ENCODE results near the gene NCAN. TPM values are rescaled to one million over a fixed set of nuclear protein-coding genes. Genes with fewer than 3 reads are reported as not detected.
A peak's percentile ranks its signal among the peaks of the same experiment; 100 is the strongest.

NCAN gene
- total RNA-seq, 2 donors from 2014 or later, result not detected

DNA sequence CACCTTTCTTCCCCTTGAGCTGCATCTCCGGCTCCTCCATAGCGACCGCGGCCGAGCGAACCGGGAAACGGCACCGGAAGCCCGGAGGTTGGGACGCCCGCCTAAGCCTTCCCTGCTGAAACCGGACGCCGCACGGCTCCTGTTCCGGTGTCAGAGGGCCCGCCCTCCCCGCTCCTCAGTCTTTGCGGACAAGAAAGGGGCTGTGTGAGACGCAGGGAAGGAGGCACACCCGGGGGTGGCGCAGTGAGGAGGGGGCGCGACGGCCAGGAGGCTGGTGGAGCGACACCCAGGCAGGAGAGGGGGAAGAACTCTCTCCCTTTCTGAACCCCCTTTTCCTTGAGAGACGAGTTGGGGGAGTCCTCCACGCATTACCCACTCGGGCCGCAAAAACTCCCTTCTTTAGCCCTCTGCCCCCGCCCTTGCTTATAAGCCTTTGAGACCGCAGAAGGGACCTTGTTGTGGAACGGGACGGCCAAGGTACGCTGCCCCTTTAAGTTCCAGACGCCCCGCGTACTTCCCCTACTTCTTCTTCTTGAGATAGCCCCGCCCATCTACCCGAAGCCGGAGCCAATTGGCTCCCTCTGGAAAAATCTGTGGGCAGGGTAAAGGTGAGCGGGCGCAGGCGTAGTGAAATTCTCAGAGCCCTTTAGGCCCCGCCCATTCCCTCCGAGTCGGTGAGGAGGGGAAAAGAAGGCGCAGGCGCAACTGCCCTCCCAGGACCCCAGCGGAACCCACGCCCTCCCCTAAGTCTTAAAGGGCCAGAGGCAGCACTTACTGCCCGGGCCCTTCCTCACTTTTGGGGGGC, 19.5 kb upstream of the NCAN start, which contains the start of the genes BORCS8 and RFXANK:
Gene BORCS8, minus strand, starts transcription at position 75 of the 805 bp plus-strand sequence. Its CDS starts 35 bp downstream, at position 40.
Gene RFXANK, plus strand, starts transcription at position 181 of the 805 bp plus-strand sequence. CDS start 1,689 bp downstream, outside the sequence.
- intact Hi-C loops (cut with DNase I), result no loop called here
- peak; percentile 99 for DNase-seq (ENCODE audit: low spot score)

DNA sequence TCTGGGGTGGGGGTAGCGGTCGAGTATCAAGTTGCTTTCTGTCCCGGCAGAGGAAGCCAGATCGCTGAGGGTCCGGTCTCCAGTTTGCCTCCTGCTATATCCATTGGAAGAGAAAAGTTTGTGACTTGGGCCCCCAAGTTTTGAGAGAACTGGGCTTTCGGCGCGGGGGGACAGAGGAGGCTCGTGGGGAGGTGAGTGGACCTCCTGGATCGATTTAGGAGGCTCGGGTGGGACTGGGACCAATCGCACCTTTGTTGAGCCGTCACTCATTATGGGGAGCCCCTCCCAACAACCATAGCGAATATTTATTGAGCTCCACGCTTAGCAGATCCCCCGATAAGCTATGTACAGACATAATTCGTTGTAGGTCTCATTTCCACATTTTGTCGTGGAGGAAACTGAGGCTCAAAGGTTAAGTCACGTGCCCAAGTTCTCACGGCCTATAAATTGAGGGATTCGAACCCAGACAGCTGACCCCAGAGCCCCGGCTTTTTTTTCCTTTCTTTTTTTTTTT, 18.8 kb upstream of the NCAN start:
- intact Hi-C loops (cut with DNase I), result no loop called here
- DNase-seq (ENCODE audit: low spot score), result no peak

DNA sequence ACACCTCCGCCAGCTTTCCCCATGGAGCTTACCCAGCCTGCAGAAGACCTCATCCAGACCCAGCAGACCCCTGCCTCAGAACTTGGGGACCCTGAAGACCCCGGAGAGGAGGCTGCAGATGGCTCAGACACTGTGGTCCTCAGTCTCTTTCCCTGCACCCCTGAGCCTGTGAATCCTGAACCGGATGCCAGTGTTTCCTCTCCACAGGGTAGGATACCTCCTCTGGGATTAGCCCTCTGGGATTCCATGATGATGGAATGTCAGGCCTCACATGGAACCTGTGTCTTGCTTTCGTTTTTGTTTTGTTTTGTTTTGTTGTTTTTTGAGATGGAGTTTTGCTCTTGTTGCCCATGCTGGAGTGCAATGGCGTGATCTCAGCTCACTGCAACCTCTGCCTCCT, 17.8 kb upstream of the NCAN start:
- intact Hi-C loops (cut with DNase I), result no loop called here
- no peak for DNase-seq (ENCODE audit: low spot score)

DNA sequence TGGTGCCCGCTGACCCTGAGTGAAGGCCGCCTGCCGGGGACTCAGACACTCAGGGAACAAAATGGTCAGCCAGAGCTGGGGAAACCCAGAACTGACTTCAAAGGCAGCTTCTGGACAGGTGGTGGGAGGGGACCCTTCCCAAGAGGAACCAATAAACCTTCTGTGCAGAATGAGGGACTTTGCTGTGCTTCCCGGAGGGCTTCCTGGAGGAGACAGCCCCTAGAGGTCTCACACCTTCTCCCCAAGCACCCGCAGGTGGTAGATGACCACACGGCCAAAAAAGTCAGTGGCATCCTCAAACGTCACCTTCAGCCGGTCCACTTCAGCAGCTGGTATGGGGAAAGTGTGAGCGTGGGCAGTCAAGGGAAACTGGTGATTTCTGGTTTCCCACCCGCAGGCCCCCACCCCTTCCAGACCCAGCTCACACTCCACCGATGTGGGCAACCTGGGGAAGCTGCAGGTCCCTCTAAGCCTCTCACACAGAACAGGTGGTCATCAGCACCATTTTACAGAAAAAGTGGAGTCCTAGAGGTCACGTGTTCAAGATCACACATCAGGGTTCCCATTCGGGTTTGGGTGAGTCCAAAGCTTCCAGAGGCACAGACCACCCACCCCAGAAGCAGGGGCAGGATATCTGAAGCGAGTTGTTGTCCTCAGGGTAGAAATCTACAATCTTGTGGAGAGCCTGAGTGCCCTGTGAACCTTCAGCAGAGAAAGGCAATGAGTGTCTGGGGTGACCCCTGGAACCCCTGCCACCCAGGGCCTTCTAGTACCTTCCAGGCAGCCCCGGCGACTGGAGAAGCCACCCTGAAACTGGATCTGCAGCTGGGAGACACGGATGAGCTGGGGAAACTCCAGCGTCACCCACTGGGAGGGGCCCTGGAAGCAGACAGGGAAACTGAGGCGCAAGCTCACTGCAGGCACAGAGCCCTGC, 9.8 kb upstream of the NCAN start:
- intact Hi-C loops (cut with DNase I), result no loop called here
- no peak for DNase-seq (ENCODE audit: low spot score)

DNA sequence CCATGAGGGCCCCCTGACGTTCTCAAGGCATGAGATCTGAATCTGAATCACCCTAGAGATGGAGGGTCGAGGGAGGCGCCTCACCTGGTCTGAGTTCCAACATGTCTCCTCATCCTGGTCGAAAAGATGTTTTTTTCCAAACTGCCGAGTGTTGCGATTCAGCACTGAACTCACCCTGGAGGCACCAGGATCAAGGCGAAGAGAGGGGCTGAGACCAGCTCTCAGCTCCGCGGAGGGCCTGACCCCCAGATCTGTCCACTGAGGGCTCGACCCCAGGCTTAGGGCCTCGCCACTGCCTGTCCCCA, 9.1 kb upstream of the NCAN start:
- intact Hi-C loops (cut with DNase I), result no loop called here
- DNase-seq (ENCODE audit: low spot score), result no peak

DNA sequence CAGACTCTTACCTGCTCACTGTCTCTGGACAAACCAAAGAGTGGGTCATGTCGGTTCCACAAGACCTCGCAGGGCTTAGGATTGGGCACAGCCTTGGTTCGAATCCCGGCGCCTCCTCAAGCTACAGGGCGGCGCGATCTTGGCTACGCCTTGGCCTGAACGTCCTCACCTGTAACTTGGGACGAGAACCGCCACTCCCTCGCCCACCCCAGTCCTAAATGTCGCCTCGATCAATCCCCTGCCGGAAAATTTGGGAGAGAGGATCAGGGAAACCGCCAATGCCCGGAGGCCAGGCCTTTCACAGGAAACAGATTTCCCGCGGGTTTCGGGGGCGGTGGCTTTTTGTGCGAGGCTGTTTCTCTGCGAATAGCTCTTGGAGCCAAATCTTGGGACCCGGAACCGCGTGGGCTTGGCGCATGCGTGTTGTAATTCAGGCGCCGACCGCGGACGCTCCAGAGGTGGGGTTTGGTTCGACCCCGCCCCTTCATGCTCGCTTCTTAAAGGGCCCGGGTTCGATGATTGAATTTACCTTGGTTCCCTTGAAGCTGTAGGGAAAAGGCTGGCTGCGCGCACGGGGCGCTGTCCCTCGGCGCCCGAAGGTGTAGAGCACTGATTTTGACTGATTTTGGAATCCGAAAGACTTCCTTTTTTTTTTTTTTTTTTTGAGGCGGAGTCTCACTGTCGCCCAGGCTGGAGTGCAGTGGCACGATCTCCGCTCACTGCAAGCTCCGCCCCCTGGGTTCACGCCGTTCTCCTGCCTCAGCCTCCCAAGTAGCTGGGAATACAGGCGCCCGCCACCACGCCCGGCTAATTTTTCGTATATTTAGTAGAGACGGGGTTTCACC, 8.5 kb upstream of the NCAN start, which contains the start of gene NR2C2AP:
Gene NR2C2AP, minus strand, starts transcription at position 403 of the 845 bp plus-strand sequence. Its CDS starts 354 bp downstream, at position 49.
- intact Hi-C loops (cut with DNase I), result no loop called here
- peak; percentile 98 for DNase-seq (ENCODE audit: low spot score)

DNA sequence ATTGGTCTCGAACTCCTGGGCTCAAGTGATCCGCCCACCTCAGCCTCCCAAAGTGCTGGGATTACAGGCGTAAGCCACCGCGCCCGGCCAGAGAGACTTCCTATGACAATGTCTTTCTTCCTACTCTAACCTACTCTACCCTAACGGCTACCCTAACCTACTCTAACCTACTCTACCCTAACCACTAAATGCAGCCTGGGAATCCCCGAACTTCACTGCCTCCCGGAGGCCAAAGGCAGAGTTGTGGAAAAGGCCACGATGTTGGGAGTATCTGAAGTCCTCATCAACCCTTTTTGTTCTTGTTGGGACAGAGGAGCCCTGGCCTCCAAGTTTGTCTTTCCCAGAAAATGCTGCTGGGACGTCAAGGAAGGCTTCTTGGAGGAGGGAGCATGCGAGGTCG, 7.6 kb upstream of the NCAN start:
- intact Hi-C loops (cut with DNase I), result no loop called here
- no peak for DNase-seq (ENCODE audit: low spot score)

DNA sequence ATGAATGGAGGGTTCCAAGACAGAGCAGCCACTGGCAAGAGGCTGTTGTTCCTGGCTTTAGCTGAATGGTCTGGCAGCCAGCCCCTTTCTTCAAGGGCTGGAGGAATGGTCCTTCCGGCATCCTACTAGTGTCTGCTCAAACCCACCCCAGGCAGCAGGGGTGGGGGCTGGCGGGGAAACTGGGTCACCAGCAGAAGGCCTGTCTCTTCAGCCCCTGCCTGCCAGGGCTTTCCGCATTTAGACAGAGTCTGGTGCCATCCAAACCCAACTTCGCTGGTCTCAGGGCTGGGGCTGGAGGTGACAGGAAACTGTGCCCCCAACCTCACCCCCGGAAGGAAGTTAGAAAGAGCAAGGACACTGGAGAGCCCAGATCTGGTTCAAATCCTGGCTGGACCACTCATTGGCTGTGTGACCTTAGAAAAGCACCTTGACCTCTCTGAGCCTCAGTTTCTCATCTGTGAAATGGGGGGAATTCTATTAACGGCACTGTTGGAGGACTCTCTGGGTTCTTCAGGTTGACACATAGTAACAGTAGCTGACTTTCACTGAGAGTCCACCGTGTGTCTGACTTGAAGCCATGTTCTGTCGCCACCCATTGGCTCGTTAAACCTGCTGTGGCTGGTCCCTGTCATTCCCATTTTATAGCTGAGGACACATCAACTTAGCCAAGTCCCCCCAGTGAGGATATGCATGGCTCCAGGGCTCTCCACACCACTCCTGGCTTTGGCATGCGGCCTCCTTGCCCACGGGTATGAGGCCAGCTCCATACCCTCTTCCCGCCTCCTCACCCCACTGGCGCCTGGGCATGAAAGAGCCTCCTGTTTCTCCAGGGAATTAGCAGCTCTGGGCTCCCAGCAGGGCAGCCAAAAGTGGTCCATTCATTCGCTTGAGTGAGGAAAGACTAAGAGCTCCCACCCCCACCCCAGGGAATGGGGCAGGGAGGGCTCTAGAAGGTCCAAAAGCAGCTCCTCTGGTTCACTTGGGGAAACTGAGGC, 6.0 kb upstream of the NCAN start:
- intact Hi-C loops (cut with DNase I), result no loop called here
- no peak for DNase-seq (ENCODE audit: low spot score)

DNA sequence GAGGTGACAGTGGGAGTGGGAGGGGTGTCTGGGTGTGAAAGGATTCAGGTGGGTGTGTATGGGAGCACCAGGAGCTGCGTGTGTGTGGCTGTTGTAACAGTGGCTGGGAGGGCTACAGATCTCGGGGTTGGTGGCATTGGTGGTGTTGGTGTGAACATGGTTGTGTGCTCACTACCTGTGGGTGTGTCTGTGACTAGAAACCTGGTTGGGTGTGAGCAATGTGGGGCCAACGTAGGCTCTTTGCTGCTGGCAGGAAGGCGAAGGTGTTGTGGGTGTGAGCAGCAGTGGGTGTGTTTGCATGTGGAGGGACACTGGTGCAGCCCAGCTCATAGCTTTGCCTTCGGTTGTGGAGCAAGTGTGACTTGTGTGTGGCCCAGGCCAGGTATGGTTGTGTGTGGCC, 4.8 kb upstream of the NCAN start:
- DNase-seq (ENCODE audit: low spot score), result no peak
- intact Hi-C loops (cut with DNase I), result no loop called here

DNA sequence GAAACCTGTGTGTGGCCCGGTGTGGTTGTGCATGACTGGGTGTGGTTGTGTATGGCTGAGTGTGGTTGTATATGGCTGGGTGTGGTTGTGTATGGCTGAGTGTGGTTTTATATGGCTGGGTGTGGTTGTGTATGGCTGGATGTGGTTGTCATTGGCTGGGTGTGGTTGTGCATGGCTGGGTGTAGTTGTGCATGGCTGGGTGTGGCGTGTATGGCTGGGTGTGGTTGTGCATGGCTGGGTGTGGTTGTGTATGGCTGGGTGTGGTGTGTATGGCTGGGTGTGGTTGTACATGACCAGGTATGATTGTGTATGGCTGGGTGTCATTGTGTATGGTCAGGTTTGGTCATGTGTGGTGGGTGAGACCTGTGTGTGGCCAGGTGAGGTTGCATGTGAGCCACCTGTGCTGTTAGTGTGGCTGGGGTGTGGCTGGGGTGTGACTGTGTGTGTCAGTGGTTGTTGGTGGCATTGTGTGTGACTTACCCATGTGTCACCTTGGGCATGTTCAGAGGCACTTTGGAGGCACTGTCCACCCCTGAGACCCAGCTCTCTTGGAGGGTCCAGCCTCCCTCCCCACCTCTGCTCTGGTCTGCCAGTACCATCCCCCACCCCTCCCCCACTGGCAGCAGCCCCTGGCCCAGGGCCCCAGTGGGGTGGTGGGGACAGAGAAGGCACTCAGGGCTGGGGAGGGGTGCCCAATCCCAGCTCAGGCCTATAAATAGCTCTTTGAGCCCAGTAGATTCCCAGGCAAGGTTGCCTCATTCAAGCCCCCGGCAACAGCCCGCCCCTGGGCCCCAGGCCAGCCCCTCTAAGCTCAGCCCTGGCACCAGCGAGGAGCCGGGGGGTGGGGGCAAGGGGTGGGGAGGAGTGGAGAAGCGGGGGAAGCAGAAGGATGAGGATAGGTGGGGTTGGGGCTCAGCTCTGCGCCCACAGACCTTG, 3.9 kb upstream of the NCAN start:
- intact Hi-C loops (cut with DNase I), result no loop called here
- DNase-seq (ENCODE audit: low spot score), result no peak

DNA sequence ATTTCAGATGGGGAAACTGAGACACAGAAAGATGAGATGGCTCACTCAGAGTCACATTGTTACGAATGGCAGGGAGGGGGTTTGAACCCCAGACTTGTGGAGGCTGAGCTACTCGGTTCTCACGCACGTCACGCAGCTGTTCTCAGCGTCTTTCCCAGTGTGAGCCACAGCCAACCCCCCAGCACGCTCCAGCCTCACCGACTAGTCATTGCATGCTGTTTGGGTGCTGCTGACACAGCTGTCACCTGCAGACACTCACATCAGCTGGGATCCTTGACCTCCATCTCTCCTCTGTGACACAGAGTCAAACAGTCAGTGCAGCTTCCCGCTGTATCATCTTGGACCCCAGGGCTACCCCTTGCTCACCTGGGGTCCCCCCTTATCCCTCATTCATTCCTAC, 2.4 kb upstream of the NCAN start:
- intact Hi-C loops (cut with DNase I), result no loop called here
- no peak for DNase-seq (ENCODE audit: low spot score)

DNA sequence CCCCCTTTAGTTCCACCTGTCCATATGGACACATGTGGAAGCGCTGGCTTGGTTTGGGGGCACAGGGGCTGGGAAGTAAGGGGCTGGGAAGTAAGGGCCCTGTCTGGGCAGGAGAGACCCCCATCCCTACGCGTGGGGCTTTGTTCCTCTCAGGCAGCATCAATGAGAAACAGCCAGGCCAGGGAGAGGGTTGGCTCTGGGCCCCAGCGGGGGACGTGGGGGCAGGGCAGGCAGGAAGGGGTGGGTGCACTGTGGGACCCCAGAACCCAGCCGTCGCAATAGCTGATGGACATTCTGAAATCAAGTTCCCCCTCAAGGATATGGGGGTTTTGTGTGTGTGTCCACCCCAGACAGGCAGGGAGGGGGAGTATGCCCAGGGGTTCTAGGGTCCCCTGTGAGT, 1.2 kb downstream of the NCAN start:
- intact Hi-C loops (cut with DNase I), result no loop called here
- no peak for DNase-seq (ENCODE audit: low spot score)

DNA sequence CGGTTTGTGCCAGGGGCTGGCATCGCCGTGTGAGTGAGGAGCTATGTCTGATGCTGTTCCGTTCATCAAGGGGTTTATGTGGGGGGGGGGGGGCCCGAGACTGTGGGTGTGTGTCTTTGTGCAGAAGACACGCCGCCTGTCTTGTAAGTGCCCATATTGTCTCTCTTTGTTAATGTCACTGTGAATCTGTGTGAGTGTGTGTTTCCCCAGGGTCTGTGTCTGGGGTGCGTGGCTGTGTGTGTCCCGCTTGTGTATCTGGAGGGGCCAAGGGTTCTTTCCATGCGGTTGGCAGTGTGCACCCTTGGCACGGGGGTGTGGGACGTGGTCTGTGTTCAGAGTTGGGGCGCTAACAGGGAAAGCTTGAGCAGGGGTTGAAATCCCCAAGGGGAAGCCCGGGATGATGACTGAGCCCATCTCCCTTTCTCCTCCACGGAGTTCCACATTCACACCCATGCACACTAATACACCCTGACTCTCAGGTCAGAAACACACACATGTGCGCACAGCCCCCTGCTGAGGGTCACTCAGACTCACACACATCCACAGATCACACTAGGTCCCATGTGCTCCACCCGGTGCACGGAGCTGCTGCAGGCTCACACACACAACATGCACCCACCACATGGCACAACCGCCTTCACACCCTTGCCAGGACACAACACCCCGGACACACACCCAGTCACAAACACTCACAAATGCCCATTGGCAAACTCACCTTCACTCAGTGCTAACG, 1.8 kb downstream of the NCAN start:
- no peak for DNase-seq (ENCODE audit: low spot score)
- intact Hi-C loops (cut with DNase I), result no loop called here

DNA sequence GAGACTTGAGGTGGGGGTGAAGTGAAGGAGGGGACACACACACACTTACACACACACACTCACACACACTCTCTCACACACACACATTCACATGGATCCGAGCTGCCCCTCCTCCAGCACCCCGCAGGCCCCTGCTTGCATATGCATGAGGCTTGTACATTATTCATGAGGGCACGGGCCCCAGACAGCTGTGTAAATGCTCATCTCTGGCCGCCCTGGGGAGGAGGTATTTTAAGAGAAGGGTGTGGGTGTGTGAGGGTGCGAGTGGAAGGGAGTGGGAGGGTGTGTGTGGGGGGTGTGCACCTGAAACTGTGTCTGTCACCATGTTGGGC, 2.4 kb downstream of the NCAN start:
- intact Hi-C loops (cut with DNase I), result no loop called here
- no peak for DNase-seq (ENCODE audit: low spot score)

DNA sequence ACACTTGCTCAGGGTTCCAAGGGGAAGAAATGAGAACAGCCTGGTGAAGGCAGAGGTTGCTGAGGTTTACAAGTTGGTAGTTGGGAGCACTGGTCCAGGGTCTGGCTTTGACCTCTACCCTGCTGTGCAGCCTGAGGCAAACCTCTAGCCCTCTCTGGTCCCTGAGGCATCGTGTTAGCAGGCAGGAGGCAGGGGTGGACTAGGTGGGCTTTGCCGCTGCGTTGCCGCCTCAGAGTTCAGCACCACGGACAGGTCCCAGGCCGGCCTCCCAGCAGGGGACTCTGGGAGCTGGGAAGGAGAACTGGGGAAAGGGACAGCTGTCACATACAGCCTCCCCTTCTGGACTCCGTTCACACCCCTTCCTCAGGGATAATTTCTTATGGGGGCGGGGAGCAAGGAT, 3.1 kb downstream of the NCAN start:
- intact Hi-C loops (cut with DNase I), result no loop called here
- no peak for DNase-seq (ENCODE audit: low spot score)

DNA sequence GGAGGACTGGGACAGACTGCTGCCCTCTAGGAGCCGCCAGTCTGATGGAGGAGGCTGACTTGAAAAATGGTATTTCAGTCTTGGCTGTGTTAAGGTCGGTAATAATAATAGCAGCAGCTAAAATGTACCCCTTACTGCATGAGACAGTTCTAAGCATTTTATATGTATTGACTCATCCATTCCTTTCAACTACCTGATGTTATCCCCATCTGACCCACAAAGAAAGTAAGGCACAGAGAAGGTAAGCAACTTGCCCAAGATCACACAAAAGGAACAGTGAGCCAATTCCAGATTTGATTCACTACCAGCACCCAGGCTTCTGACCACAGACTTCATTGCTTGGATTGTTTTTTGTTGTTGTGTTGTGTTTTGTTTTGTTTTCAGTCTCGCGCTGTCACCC, 4.0 kb downstream of the NCAN start:
- intact Hi-C loops (cut with DNase I), result no loop called here
- DNase-seq (ENCODE audit: low spot score), result no peak

DNA sequence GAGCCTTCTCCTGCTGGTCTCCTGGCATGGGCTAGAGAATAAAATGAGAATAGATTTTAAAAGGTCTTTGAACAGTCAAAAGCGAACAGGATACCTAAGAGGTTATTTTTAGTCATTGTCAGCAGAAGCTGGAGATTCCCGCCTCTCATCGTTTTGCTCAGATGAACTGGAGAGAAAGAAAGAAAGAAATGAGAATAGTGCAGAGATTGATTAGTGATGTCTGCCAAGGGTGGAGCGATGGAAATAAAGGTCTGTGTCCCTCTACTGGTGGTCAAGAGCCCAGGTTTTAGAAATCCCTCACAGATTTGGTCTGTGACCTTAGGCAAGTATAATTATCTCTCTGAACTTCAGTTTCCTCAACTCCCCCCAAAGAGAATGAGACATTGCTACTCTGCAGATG, 5.3 kb downstream of the NCAN start:
- intact Hi-C loops (cut with DNase I), result no loop called here
- no peak for DNase-seq (ENCODE audit: low spot score)

Data from posterior vena cava (tissue), 2 donors.